GM12878 (cell line): Measurements from ENCODE around the gene CD27. TPM values are rescaled to one million over a fixed set of nuclear protein-coding genes. Genes with fewer than 3 reads are reported as not detected.

ENCODE experiments used
- CBX5 ChIP-seq: sonication (generic); IDR thresholded peaks from 2 replicates; pipeline ENCODE4 v1.6.1; 2016; ENCODE audit warnings: low read depth, moderate library complexity, mild to moderate bottlenecking, inconsistent platforms
- ETV6 ChIP-seq, 2 experiments: fragments of 450-650 bp in 1 of 2; IDR thresholded peaks in 1 of 2; conservative IDR thresholded peaks in 1 of 2; 2 replicates each; pipeline ENCODE4 v1.6.1; 2014; ENCODE audit warnings: antibody characterized with exemption in 1 of 2, borderline replicate concordance in 1 of 2, low read depth in 1 of 2, mild to moderate bottlenecking in 1 of 2, moderate library complexity in 1 of 2
- HSF1 ChIP-seq: fragments of 150-350 bp; IDR thresholded peaks from 2 replicates; pipeline ENCODE4 v1.6.1; 2014; ENCODE audit warnings: mild to moderate bottlenecking, low read depth, low read length
- IKZF2 ChIP-seq, 2 experiments: fragments of 450-650 bp; IDR thresholded peaks; 2 replicates each; pipeline ENCODE4 v1.6.1; 2017; ENCODE audit warnings: mild to moderate bottlenecking in 2 of 2, moderate library complexity in 2 of 2
- IRF3 ChIP-seq: fragments of 450-650 bp; IDR thresholded peaks from 2 replicates; pipeline ENCODE4 v1.6.1; 2014; ENCODE audit warnings: mild to moderate bottlenecking
- LARP7 ChIP-seq: fragments of 450-650 bp; IDR thresholded peaks from 2 replicates; pipeline ENCODE4 v1.6.1; 2017; ENCODE audit warnings: mild to moderate bottlenecking
- MYC ChIP-seq: IDR thresholded peaks from 2 replicates; pipeline ENCODE4 v1.6.1; 2011; ENCODE audit warnings: mild to moderate bottlenecking, low read length, moderate library complexity, inconsistent platforms; ENCODE audit not compliant: insufficient read depth, insufficient replicate concordance, insufficient read length, severe bottlenecking
- NBN ChIP-seq: fragments of 450-650 bp; IDR thresholded peaks from 2 replicates; pipeline ENCODE4 v1.6.1; 2016
- NKRF ChIP-seq: fragments of 450-650 bp; conservative IDR thresholded peaks from 2 replicates; pipeline ENCODE4 v1.6.1; 2017; ENCODE audit warnings: mild to moderate bottlenecking, moderate library complexity
- PBX3 ChIP-seq: IDR thresholded peaks from 2 replicates; pipeline ENCODE4 v1.6.1; 2011; ENCODE audit warnings: mild to moderate bottlenecking, low read depth, low read length, moderate library complexity; ENCODE audit not compliant: insufficient replicate concordance
- PML ChIP-seq: IDR thresholded peaks from 2 replicates; pipeline ENCODE4 v1.6.1; 2012; ENCODE audit warnings: low read length, inconsistent platforms
- POLR2AphosphoS2 ChIP-seq: IDR thresholded peaks from 2 replicates; pipeline ENCODE4 v1.6.1; 2011; ENCODE audit warnings: low read depth, mild to moderate bottlenecking, low read length, improper control_type of control experiment, moderate library complexity
- RAD51 ChIP-seq: fragments of 450-650 bp; IDR thresholded peaks from 2 replicates; pipeline ENCODE4 v1.6.1; 2016; ENCODE audit warnings: moderate library complexity, mild to moderate bottlenecking, inconsistent platforms
- SMAD5 ChIP-seq: IDR thresholded peaks from 2 replicates; pipeline ENCODE4 v1.6.1; 2016; ENCODE audit warnings: antibody characterized with exemption, low read depth
- SPI1 ChIP-seq: IDR thresholded peaks from 2 replicates; pipeline ENCODE4 v1.6.1; 2011; ENCODE audit warnings: low read depth, mild to moderate bottlenecking, low read length, moderate library complexity, borderline replicate concordance; ENCODE audit not compliant: insufficient read depth
- STAT1 ChIP-seq: fragments of 450-650 bp; conservative IDR thresholded peaks from 2 replicates; pipeline ENCODE4 v1.6.1; 2014; ENCODE audit warnings: antibody characterized with exemption, mild to moderate bottlenecking
- TARDBP ChIP-seq: IDR thresholded peaks from 2 replicates; pipeline ENCODE4 v1.6.1; 2016; ENCODE audit warnings: borderline replicate concordance
- YY1 ChIP-seq: IDR thresholded peaks from 2 replicates; pipeline ENCODE4 v1.6.1; 2011; ENCODE audit warnings: low read depth, mild to moderate bottlenecking, low read length
- ZBTB11 ChIP-seq: fragments of 450-650 bp; formaldehyde crosslinking; IDR thresholded peaks from 2 replicates; pipeline ENCODE4 v1.5.0; 2022; ENCODE audit warnings: mild to moderate bottlenecking, missing genetic modification characterization
- polyA plus RNA-seq, 11 experiments: library from polyadenylated mRNA; depleted of rRNA in 4 of 11; unstranded in 6 of 11; stranded (reverse) in 5 of 11; fragments of >200 nt; fragmentation: Nextera tagmentation in 4 of 11; fragmentation: Illumina TruSeq in 1 of 11; extraction: Ambion mirVana in 4 of 11; extraction: Trizol in 1 of 11; gene quantifications; 1 replicate in 1 of 11; 2 replicates in 10 of 11; pipeline versions ENCODE4 v1.2.1 to v1.2.3, GENCODE V29; 2011 to 2016; ENCODE audit warnings: inconsistent platforms in 2 of 11, missing spikeins in 2 of 11, low read depth in 1 of 11
- total RNA-seq, 4 experiments: library from RNA; depleted of rRNA in 3 of 4; stranded (reverse); fragments of >200 nt in 3 of 4; fragmentation: Illumina TruSeq in 1 of 4; extraction: Trizol in 1 of 4; gene quantifications; 2 replicates each; pipeline versions ENCODE4 v1.2.1 to v1.2.3, GENCODE V29; 2013 to 2021

Gene CD27
- total and polyA plus RNA-seq, 10 of the 15 experiments (the other 5 are each of a cell fraction or from before 2014, with no cell fraction given): 4.9 to 184 (median 106) TPM

GRCh38 chr12:6492838-6493496, 48.2 kb downstream of the CD27 start, which contains the start of gene MRPL51 (continued):
- TF ChIP-seq CBX5: no peak
- TF ChIP-seq MYC: no peak
- TF ChIP-seq HSF1: no peak
- TF ChIP-seq NKRF: 0 out of 2 replicates have a peak, but pooled peaks have one; percentile 41
- peak; percentile 99 for TF ChIP-seq YY1
- TF ChIP-seq ETV6 (conservative IDR thresholded peaks at IDR 0.05 in 1 of 2, IDR thresholded peaks at IDR 0.05 in 1 of 2; ENCODE audit: borderline replicate concordance in 1 of 2, low read depth in 1 of 2): peak in 1 of 2 experiments; percentile 32; a peak in 1 of 4 replicates
- no peak for TF ChIP-seq LARP7
- peak; percentile 79; the same call in 1 of the 2 replicates for TF ChIP-seq SMAD5
- TF ChIP-seq PML: peak; percentile 91
- no peak for TF ChIP-seq SPI1
- no peak for TF ChIP-seq RAD51
- peak; percentile 82 for TF ChIP-seq ZBTB11 (CRISPR knock-in tag)
- TF ChIP-seq PBX3: peak; percentile 39
- peak; percentile 11; the same call in 1 of the 2 replicates for TF ChIP-seq TARDBP
- no peak; a peak in 1 of 4 replicates for TF ChIP-seq IKZF2 (IDR thresholded peaks at IDR 0.05)
- no peak for TF ChIP-seq STAT1
- TF ChIP-seq POLR2AphosphoS2: peak; percentile 55; the same call in 1 of the 2 replicates
- peak; percentile 76 for TF ChIP-seq NBN
- TF ChIP-seq IRF3: no peak; the same call in 1 of the 2 replicates
